A549 (cell line): ENCODE data around the gene NEK8. TPM values are rescaled to one million over a fixed set of nuclear protein-coding genes. Genes with fewer than 3 reads are reported as not detected.
"Not testable (repeated sequence)": the region's sequence is repeated elsewhere in the genome, so short reads cannot be mapped to it uniquely, and the experiment has no call there.

Experiments used
- ATAC-seq, 2 experiments: fragments of 200-7000 bp in 1 of 2; fragments of >200 bp in 1 of 2; cut with Nextera tagmentation in 1 of 2; cut with Tn5 transposase in 1 of 2; 3 replicates each; pipeline versions ENCODE4 v1.8.0 to v1.9.1; 2018 to 2020; ENCODE audit warnings: mild to moderate bottlenecking in 1 of 2, moderate library complexity in 1 of 2
- CTCF ChIA-PET: fragments of 300-600 bp; sonication (Branson Sonifier 250); formaldehyde crosslinking; extraction: SDS; loops from one replicate; lab custom pipeline; 2021; ENCODE audit warnings: antibody characterized with exemption, inconsistent platforms; lab: Yijun Ruan, JAX
- POLR2A ChIA-PET: fragments of 350-600 bp; formaldehyde crosslinking; extraction: SDS; loops from one replicate; lab custom pipeline; 2021; ENCODE audit warnings: antibody characterized with exemption, inconsistent platforms; lab: Yijun Ruan, JAX
- DNase-seq, 2 experiments: peaks; one replicate each; pipeline versions ENCODE4 v3.0.0 to v3.0.0-alpha.2; 2011 to 2016; ENCODE audit warnings: low read depth in 1 of 2, low spot score in 1 of 2
- FAIRE-seq: peaks from 2 replicates; lab custom pipeline; 2011; peaks lifted over from hg19 to GRCh38; lab: Jason Lieb, UNC
- H3K27ac ChIP-seq, 2 experiments: fragments of >200 bp; sonication (Bioruptor Twin); formaldehyde crosslinking; 3 replicates each; pipeline ENCODE4 v1.5.1; 2016 to 2017
- H3K4me1 ChIP-seq: fragments of >200 bp; sonication (Bioruptor Twin); formaldehyde crosslinking; 3 replicates; pipeline ENCODE4 v1.6.1; 2016
- H3K4me2 ChIP-seq: fragments of >200 bp; sonication (Bioruptor Twin); formaldehyde crosslinking; 3 replicates; pipeline ENCODE4 v1.6.1; 2016
- H3K4me3 ChIP-seq: fragments of >200 bp; sonication (Bioruptor Twin); formaldehyde crosslinking; 3 replicates; pipeline ENCODE4 v1.5.1; 2016
- H3K9me3 ChIP-seq: fragments of >200 bp; sonication (Bioruptor Twin); formaldehyde crosslinking; 3 replicates; pipeline ENCODE4 v1.6.1; 2016
- BHLHE40 ChIP-seq: IDR thresholded peaks from 2 replicates; pipeline ENCODE4 v1.6.1; 2012; ENCODE audit warnings: low read depth, low read length, inconsistent platforms
- FOSB ChIP-seq: fragments of 250-450 bp; sonication (Bioruptor Pico); IDR thresholded peaks from 2 replicates; pipeline ENCODE4 v1.5.0; 2020; ENCODE audit warnings: mild to moderate bottlenecking, moderate library complexity
- HMGXB4 ChIP-seq: fragments of 250-450 bp; sonication (Bioruptor Pico); IDR thresholded peaks from 2 replicates; pipeline ENCODE4 v1.5.0; 2021; ENCODE audit warnings: mild to moderate bottlenecking, moderate library complexity, borderline replicate concordance
- HOXA7 ChIP-seq: fragments of 250-450 bp; sonication (Bioruptor Pico); IDR thresholded peaks from 2 replicates; pipeline ENCODE4 v1.5.0; 2020; ENCODE audit warnings: mild to moderate bottlenecking, moderate library complexity
- JUN ChIP-seq, 2 experiments: fragments of >200 bp; sonication (Bioruptor Twin); formaldehyde crosslinking; IDR thresholded peaks; 2 replicates in 1 of 2; 3 replicates in 1 of 2; pipeline ENCODE4 v1.6.1; 2016 to 2017
- MAFK ChIP-seq: fragments of 450-650 bp; IDR thresholded peaks from 2 replicates; pipeline ENCODE4 v1.6.1; 2014; ENCODE audit not compliant: partially characterized antibody
- PBX3 ChIP-seq: IDR thresholded peaks from 2 replicates; pipeline ENCODE4 v1.6.1; 2012
- RARB ChIP-seq: fragments of 250-450 bp; sonication (Bioruptor Pico); IDR thresholded peaks from 2 replicates; pipeline ENCODE4 v1.8.0; 2021; ENCODE audit warnings: mild to moderate bottlenecking, moderate library complexity
- REST ChIP-seq: fragments of 200-600 bp; sonication (generic); IDR thresholded peaks from 2 replicates; pipeline ENCODE4 v1.6.1; 2016; ENCODE audit warnings: antibody characterized with exemption, mild to moderate bottlenecking, moderate library complexity
- WGBS: methylation state at CpG from one replicate; pipeline ENCODE4 v1.1.6; 2017; ENCODE audit errors: missing lambda C conversion rate; 5-methylcytosine and 5-hydroxymethylcytosine counted together
- polyA plus RNA-seq, 4 experiments: library from polyadenylated mRNA; depleted of rRNA in 3 of 4; stranded (reverse); fragments of >200 nt; fragmentation: RNase III in 1 of 4; extraction: RNeasy Plus Mini Kit Qiagen cat#74134 plus additional on column Dnase treatment in 1 of 4; gene quantifications; 2 replicates in 3 of 4; 3 replicates in 1 of 4; pipeline ENCODE4 v1.2.3, GENCODE V29; 2011 to 2017

Gene NEK8
- polyA plus RNA-seq, 2 of the 4 experiments (the other 2 are of a cell fraction): 5.1 to 5.3 TPM

- Histone ChIP-seq H3K4me2 (peak overlapping the region; percentile 92), H3K4me1 (peaks cover 50% of the 10 kb centered on the region), H3K4me3 (peak overlapping the region; percentile 77), H3K27ac (peak overlapping the region in 1 of 2 experiments; percentile 96; a peak in 3 of 6 replicates), H3K9me3 (no peaks in the 10 kb centered on the region)
- ATAC-seq (no peak), FAIRE-seq (no peak), DNase-seq (no peak)
- 73% methylated on average over 7 of the region's 7 CpGs for WGBS
- peak; percentile 53; the same call in 1 of the 2 replicates for TF ChIP-seq FOSB (CRISPR knock-in tag)
- TF ChIP-seq REST: no peak
- 0 out of 5 replicates have a peak, but pooled peaks of 1 of the 2 experiments have one; percentile 13 for TF ChIP-seq JUN (IDR thresholded peaks at IDR 0.05)
- TF ChIP-seq HOXA7 (CRISPR knock-in tag): peak; percentile 20; the same call in 1 of the 2 replicates
- ChIA-PET CTCF (interaction anchor here (0.6 to 17.5 kb wide), 5 partner anchors 25 to 78 kb away, joined by 3 to 977 read pairs (median 14); partner anchors contain the start of genes BLTP2 and TRAF4), POLR2A (interaction anchor here (0.7 to 1.4 kb wide), 2 partner anchors 50 to 79 kb away, joined by 3 to 5 read pairs; no protein-coding TSS in a partner anchor)
These were observed 6.0 kb upstream of the NEK8 start for GRCh38 chr17:28722417-28723158.

- 80% methylated on average over 6 of the region's 6 CpGs for WGBS
- Histone ChIP-seq H3K4me3 (peak overlapping the region; percentile 77; the same call in 2 of the 3 replicates), H3K9me3 (no peaks in the 10 kb centered on the region), H3K4me2 (peak overlapping the region; percentile 92), H3K27ac (peak overlapping the region in 1 of 2 experiments; percentile 96; a peak in 3 of 6 replicates), H3K4me1 (peaks cover 50% of the 10 kb centered on the region)
- POLR2A ChIA-PET: interaction anchor here (0.7 to 1.4 kb wide), 2 partner anchors 30 to 79 kb away, joined by 3 read pairs; no protein-coding TSS in a partner anchor
- TF ChIP-seq HMGXB4 (CRISPR knock-in tag) (no peak), MAFK (peak; percentile 33), FOSB (CRISPR knock-in tag) (peak; percentile 46), HOXA7 (CRISPR knock-in tag) (peak; percentile 66; the same call in 1 of the 2 replicates), RARB (CRISPR knock-in tag) (no peak), BHLHE40 (no peak)
- ATAC-seq: no peak
- CTCF ChIA-PET: interaction anchor here (1.0 to 17.5 kb wide), 3 partner anchors 25 to 392 kb away, joined by 3 to 977 read pairs (median 67); partner anchors contain the start of gene TRAF4
- DNase-seq: no peak
- FAIRE-seq: no peak
These were observed 5.3 kb upstream of the NEK8 start for GRCh38 chr17:28723159-28723835.

- not testable (repeated sequence) for H3K9me3 ChIP-seq, ATAC-seq, FAIRE-seq, DNase-seq
- 70% methylated on average over 4 of the region's 4 CpGs for WGBS
- peak overlapping the region; percentile 63; the same call in 2 of the 3 replicates for H3K4me3 ChIP-seq
- peak overlapping the region in 1 of 2 experiments; percentile 94; a peak in 3 of 6 replicates for H3K27ac ChIP-seq
- peaks cover 44% of the 10 kb centered on the region for H3K4me1 ChIP-seq
- H3K4me2 ChIP-seq: peak overlapping the region; percentile 92
- TF ChIP-seq PBX3: 0 out of 2 replicates have a peak, but pooled peaks have one; percentile 5
- TF ChIP-seq JUN (IDR thresholded peaks at IDR 0.05): 0 out of 5 replicates have a peak, but pooled peaks of 1 of the 2 experiments have one; percentile 23
- 0 out of 2 replicates have a peak, but pooled peaks have one; percentile 12 for TF ChIP-seq REST
- POLR2A ChIA-PET: interaction anchor here (0.7 to 5.2 kb wide), 4 partner anchors 13 to 79 kb away, joined by 3 to 369 read pairs (median 8); partner anchors contain the start of genes BLTP2, PROCA1 and TRAF4
- CTCF ChIA-PET: interaction anchor here (2.2 to 17.5 kb wide), 6 partner anchors 8 to 391 kb away, joined by 14 to 977 read pairs (median 92); partner anchors contain the start of genes PHF12, PROCA1 and TRAF4
These were observed 4.6 kb upstream of the NEK8 start for GRCh38 chr17:28723836-28724499.
